Lower leg skin (tissue), 4 donors: ENCODE measurements around the gene TRIM44. TPM values are rescaled to one million over a fixed set of nuclear protein-coding genes. Genes with fewer than 3 reads are reported as not detected.
"Not testable (repeated sequence)": the region's sequence is repeated elsewhere in the genome, so short reads cannot be mapped to it uniquely, and the experiment has no call there.

Source experiments
- DNase-seq, 2 donors: peaks; one replicate each; pipeline ENCODE4 v3.0.0-alpha.2; 2019; ENCODE audit warnings: low spot score in 2 of 2
- H3K4me3 ChIP-seq: fragments of 200-600 bp; sonication (generic); 2 replicates; pipeline ENCODE4 v1.5.1; 2017; ENCODE audit warnings: mild to moderate bottlenecking, low read depth; ENCODE audit not compliant: poor library complexity, severe bottlenecking
- CTCF ChIP-seq, 3 donors: fragments of 450-650 bp; IDR thresholded peaks; one replicate each; pipeline ENCODE4 v1.5.1; 2016; ENCODE audit warnings: antibody characterized with exemption in 3 of 3, mild to moderate bottlenecking in 3 of 3, moderate library complexity in 2 of 3
- POLR2A ChIP-seq, 2 donors: fragments of 450-650 bp; IDR thresholded peaks; one replicate each; pipeline ENCODE4 v1.6.1; 2016 to 2017; ENCODE audit warnings: antibody characterized with exemption in 2 of 2, mild to moderate bottlenecking in 1 of 2, moderate library complexity in 1 of 2
- WGBS, 2 donors: methylation state at CpG; one replicate each; pipeline ENCODE4 v1.1.5; 2018; 5-methylcytosine and 5-hydroxymethylcytosine counted together
- intact Hi-C: fragments of 100-400 bp; cut with DNase I; formaldehyde crosslinking; loops from one replicate; pipeline ENCODE4 v1.15.0; 2023; ENCODE audit warnings: low total_unique reads
- total RNA-seq, 4 donors: library from RNA; depleted of rRNA; stranded (reverse); fragments of >200 nt; gene quantifications; one replicate each; pipeline ENCODE4 v1.1.0, GENCODE V29; 2016

TRIM44 gene
- total RNA-seq, 4 donors from 2014 or later, result 9.6 to 29.3 (median 23.8) TPM

- TF ChIP-seq POLR2A (IDR thresholded peaks at IDR 0.05) (no peak), CTCF (IDR thresholded peaks at IDR 0.05) (no peak)
- WGBS, 2 donors, result 94 to 98% methylated on average over 1 of the region's 1 CpG
- no peak overlapping the region for H3K4me3 ChIP-seq
- intact Hi-C loops, result no loop called here
- no peak for DNase-seq
Measured at GRCh38 chr11:35748644-35749043, 86.1 kb downstream of the TRIM44 start.

- 96 to 97% methylated on average over 2 of the region's 2 CpGs for WGBS, 2 donors
- intact Hi-C loops, result no loop called here
- TF ChIP-seq POLR2A (IDR thresholded peaks at IDR 0.05), result no peak
- no peak for TF ChIP-seq CTCF (IDR thresholded peaks at IDR 0.05)
- H3K4me3 ChIP-seq, result no peak overlapping the region
- no peak for DNase-seq
Measured at GRCh38 chr11:35750315-35750714, 87.7 kb downstream of the TRIM44 start.

- intact Hi-C loops, result no loop called here
- no peak for TF ChIP-seq POLR2A (IDR thresholded peaks at IDR 0.05)
- DNase-seq, result no peak
- WGBS, 2 donors, result 91 to 98% methylated on average over 4 of the region's 4 CpGs
- no peak overlapping the region for H3K4me3 ChIP-seq
Measured at GRCh38 chr11:35750981-35751663, 88.5 kb downstream of the TRIM44 start.

GRCh38 chr11:35751664-35752061 is 89.1 kb downstream of the TRIM44 start:
- intact Hi-C loops, result no loop called here
- WGBS, 2 donors, result 59 to 62% methylated on average over 1 of the region's 1 CpG
- DNase-seq, result no peak
- no peak for TF ChIP-seq CTCF (IDR thresholded peaks at IDR 0.05)
- no peak for TF ChIP-seq POLR2A (IDR thresholded peaks at IDR 0.05)
- H3K4me3 ChIP-seq, result no peak overlapping the region

- intact Hi-C loops, result no loop called here
- TF ChIP-seq POLR2A (IDR thresholded peaks at IDR 0.05), result no peak
- no peak for TF ChIP-seq CTCF (IDR thresholded peaks at IDR 0.05)
- no peak for DNase-seq
- no peak overlapping the region for H3K4me3 ChIP-seq
- 74 to 84% methylated on average over 3 of the region's 3 CpGs for WGBS, 2 donors
Measured at GRCh38 chr11:35752115-35752514, 89.5 kb downstream of the TRIM44 start.

- intact Hi-C loops, DNase-seq, H3K4me3 ChIP-seq: not testable (repeated sequence)
- 90% methylated on average over 6 of the region's 6 CpGs for WGBS, 2 donors
Measured at GRCh38 chr11:35753573-35753972, 91.0 kb downstream of the TRIM44 start.

- H3K4me3 ChIP-seq, intact Hi-C loops: not testable (repeated sequence)
- 79 to 85% methylated on average over 8 of the region's 8 CpGs for WGBS, 2 donors
- DNase-seq, result peak in 1 of 2 donors; percentile 63
Measured at GRCh38 chr11:35759951-35760350, 97.4 kb downstream of the TRIM44 start.
